DLD1 (cell line): ENCODE data around the gene KCNJ10.
"Not testable (repeated sequence)": the region's sequence is repeated elsewhere in the genome, so short reads cannot be mapped to it uniquely, and the experiment has no call there.

ENCODE experiments used
- in situ Hi-C: cut with HindIII; loops from 2 replicates; pipeline ENCODE4 v1.10.0; 2017; ENCODE audit warnings: low sequenced_read_pairs

Gene KCNJ10

DNA sequence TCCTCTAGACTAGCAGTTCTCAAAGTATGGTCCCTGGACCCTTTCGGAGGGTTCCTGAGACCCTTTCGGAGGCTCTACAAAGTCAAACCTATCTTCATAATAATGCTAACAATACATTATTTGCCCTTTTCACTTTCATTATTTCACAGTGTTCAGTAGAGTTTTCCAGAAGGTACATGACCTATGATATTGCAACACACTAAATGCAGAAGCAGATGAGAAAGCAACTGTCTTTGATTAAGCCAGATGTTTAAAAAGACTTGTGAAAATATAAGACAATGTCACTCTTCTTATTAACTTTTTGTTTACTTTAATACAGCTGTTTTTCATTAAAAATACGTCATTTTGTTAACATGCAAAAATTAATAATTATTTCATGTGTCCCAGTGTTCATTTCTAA, 5.8 kb downstream of the KCNJ10 start:
- in situ Hi-C loops: no loop called here

DNA sequence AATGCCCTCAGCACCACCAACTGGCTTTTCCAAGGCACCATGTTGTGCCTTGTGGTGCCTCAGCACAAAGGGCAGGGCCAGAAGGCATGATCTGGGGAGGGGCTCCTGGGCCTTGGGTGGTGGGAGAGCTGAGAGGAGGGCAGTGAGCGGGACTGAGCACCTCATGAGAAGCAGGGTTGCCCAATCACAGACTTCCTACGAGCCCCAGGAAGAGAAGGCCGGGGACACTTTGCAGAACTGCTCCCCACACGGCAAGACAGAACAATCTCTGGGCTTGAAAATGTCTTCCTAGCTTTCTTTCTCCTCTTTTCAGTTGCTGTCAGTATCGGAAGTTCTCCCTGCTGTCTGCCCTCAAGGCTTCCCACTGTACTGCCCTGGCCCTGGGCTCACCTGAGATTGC, 6.8 kb downstream of the KCNJ10 start:
- in situ Hi-C loops: no loop called here

DNA sequence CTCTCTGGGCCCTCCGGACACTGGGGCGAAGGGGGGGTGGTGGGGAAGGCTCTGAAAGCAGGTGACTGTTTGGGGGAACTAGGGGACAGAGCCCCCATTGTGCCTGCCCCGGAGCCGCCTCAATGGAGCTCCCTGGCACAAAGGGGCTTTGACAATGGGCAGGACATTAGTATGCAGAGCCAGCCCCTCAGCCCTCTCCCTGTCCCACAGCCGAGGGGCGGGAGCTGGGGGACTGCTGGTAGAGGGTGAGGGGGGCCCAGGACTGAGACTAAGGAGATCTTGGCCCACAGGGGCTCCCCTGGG, 7.8 kb downstream of the KCNJ10 start:
- in situ Hi-C loops: no loop called here

DNA sequence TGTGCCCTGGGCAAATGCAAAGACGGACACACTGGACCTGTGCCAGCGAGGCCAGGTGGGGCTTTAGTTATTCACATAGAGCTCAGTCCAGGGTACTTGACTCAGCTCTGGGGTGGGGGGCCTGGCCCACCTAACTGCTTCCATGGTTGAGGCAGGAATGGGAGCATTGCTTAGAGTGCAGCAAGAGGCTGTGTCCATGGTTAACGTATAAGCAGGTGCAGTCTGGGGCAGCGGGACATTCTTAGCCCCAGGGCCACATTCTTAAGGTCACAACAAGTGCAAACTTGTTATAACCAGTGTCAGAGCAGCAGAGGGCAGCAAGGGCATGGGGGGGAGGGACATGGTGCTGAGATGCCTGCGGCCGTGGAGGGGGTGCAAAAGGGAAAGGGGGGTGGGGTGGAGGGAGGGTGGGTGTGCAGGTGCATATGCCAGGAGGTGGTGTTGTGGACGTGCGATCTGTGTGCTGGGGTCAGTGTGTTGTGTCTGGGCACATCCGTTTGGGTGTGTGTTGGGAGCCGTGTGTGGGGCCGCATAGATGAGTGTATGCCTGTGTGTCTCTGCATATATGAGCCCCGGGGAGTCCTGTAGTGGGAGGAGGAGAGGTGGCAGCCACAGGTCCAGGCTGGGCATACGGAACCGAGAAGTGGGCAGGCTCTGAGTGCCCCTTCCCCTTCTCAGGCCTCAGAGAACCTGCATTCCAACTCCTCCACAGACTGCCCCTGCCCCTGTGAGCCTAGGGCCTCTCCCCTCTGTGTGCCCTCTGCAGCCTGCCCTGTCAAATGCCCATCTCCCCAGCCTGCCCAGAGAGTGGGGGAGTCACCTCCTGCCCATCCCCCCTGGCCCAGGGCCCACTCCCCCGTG, 8.4 kb downstream of the KCNJ10 start:
- in situ Hi-C loops: no loop called here

DNA sequence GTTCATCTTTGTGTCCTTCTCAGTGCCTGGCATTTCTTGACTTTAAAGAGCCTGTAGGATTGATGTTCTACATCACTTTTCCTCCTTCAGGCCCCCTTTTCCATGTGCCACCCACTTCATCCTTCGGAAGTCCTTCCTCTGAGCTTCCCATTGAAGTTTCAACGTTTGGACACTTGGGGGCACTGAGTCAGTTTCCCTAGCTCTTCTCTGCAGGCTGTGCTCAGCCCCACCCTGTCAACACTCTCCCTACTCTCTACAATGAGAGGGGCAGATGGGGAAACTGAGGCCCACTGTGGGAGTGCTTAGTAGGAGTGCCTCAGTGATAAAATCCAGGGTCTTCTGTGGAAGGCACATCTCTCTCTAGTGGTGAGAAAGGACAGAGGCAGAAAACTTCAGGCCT, 11.9 kb downstream of the KCNJ10 start:
- in situ Hi-C loops: no loop called here

DNA sequence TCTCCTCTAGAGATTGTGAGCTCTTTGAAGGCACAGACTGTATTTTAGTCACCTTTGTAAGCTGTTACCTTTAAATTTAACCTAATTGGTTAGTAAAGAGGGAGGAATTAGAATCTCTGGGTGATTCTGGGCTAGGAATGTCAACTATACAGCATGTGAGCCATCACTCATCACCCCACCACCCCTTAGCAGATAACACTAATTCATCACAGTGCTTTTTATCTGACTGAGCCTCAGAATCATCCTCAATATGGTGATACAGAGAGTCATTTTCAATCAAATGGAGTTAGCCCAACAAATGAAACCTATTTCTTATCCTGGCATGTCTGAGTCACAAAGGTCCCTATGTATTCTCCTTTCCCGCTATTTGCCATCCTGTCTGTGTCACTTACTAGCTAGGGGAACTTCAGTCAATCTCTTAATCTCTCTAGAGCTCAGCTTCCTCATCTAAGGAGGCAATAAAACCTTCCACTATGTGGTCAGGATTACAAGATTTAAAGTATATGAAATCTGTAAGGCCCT, 13.3 kb downstream of the KCNJ10 start:
- in situ Hi-C loops: no loop called here

DNA sequence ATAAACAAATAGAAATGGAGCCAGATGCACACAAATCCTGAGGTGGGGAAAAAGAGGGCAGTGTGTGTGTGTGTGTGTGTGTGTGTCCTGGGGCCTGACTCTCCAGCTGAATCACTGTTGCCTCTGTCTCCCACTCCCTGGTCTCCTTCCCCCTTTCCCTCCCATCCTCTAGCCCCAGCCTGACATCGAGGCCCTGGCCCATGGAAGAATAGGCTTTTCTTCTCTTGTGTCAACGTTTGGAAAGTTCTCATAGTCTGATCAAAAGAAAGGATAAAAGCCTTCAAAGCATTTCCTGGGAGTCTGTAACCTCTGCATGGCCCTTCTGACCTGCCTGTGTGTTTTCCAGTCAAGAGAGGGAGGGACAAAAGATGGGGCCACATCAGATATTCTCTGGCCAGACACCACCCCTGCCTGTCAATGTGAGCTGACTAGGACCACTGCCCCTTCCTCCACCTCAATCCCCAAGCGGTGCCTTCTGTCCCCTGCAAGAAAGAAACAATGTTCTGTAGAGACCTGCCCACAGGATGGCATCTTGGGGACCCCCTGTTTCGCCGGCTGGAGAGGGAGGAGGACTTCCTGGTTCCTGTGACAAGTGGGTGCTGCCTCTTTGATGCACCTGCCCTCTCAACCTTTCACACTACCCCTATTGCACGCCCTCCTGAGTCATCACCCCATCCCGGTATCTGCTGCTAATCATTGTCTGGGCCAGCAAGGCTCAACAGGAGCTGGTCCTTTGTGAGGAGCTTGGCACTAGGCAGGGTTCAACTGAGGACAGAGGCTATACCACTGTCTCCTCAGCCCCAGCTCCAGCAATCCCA, 16.2 kb downstream of the KCNJ10 start:
- in situ Hi-C loops: no loop called here

DNA sequence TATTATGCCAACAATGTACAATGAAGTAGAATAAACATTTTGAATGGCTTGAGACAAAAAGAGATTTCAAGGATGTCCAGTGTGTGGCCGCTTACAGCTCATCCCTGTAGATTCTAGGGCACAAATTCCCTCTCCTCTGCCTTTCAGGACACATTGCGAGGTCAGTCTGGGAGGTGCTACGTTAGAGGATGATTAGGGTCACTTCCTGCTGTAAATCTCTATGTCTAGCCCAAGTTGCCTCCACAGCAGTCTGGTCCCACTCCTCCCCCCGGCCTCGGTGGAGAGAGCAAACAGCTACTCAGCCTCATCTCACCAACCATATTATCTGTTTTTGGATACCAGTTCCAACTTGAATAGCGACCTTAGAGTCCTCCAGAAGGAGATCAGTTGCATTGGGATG, 17.0 kb downstream of the KCNJ10 start:
- in situ Hi-C loops: no loop called here

DNA sequence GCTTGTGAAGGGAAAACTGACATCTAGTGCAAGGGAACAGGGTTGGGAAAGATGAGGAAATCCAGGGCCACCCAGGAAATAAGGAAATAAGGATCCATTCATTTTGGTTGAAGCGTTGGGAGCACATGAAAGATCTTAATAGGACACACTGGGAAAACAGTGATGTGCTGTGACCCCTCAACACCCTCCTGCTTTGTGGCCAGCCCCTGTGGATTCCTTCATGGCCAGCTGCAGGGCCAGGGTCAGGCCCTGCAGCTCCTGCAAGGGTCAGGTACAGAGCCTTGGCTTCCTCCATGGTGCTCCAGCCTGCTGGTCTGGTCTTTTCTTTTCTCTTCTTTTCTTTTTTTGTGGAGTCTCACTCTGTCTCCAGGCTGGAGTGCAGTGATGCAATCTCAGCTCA, 19.3 kb downstream of the KCNJ10 start:
- in situ Hi-C loops: no loop called here

DNA sequence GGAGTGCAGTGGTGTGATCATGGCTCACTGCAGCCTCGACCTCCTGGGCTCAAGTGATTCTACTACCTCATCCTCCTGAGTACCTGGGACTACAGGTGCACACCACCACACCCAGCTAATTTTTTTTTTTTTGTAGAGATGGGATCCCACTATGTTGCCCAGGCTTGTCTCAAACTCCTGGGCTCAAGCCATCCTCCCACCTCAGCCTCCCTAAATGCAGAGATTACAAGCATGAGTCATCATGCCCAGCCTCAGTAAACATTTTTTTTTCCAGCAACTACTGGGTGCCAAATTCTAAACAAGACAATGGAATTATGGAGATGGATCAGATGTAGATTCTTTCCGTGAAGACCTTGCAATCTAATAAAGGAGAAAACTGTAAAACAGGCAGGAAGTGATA, 19.8 kb downstream of the KCNJ10 start:
- in situ Hi-C loops: not testable (repeated sequence)

DNA sequence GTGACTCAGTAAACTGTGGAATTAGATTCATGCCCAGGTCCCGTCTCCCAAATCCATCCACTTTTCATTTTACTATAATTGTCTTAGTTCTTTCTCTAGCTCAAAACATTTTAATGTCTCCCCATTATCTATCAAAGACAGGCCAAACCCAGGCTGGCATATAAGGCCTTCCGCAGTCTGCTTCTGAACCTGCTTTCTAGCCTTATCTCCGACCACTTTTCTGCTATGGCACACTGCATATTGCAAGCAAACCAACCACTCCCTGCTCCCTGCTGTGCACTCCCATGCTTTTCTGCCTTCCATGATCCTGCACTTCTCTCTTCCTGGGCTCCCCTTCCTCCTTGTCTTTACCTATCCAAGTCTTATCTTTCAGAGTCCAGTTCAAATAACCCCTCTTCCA, 20.9 kb downstream of the KCNJ10 start:
- in situ Hi-C loops: no loop called here

DNA sequence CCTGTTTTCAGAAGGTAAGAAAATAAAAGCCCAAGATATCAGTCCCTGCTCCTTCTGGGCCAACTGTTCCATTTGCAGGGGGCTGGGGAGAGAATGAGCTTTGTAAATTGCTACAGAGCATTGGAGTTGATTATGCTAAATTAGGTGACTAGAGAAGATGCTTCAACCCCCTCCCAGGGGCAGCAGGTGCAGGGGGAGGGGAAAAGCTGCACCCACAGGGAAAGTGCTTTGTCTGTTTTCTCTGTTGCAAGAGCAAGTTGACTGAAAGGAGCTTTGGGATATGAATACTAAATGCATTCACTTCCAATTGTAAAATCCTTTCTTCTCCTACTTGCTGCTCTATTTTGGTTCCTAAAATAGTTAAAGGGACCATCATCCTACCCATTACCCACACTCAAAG, 21.6 kb downstream of the KCNJ10 start:
- in situ Hi-C loops: no loop called here

DNA sequence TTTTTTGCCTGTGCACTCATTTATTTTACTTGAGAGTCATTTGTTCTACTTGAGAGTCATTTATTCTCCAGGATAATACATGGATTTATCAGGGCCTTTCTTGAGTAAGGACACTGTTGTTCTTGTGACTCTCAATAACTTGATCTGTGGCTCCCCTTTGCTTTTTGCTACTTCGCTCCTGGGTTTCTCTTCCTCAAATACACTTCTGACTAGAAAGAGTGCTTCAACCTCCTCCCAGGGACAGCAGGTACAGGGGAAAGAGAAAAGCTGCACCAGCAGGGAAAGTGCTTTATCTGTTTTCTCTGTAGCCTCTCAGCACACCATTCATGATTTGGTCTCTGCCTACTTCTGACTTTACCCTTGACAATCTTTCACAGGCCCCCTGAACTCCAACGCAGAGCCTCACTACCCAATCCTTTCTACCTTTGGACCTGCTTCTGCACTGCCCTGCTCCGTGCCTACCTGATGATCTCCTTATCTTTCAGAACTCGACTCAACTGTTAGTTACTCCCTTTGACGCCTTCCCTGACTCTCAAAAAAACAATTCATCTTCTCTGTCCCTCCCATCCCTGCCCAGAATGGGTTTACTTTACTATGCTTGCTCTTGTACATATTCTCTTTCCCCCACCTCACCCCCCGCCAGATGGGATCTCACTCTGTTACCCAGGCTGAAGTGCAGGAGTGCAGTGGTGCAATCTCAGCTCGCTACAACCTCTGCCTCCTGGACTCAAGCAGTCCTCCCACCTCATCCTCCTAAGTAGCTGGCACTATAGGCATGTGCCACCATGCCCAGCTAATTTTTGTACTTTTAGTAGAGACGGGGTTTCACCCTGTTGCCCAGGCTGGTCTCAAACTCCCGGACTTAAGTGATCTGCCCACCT, 22.6 kb downstream of the KCNJ10 start:
- in situ Hi-C loops: no loop called here

DNA sequence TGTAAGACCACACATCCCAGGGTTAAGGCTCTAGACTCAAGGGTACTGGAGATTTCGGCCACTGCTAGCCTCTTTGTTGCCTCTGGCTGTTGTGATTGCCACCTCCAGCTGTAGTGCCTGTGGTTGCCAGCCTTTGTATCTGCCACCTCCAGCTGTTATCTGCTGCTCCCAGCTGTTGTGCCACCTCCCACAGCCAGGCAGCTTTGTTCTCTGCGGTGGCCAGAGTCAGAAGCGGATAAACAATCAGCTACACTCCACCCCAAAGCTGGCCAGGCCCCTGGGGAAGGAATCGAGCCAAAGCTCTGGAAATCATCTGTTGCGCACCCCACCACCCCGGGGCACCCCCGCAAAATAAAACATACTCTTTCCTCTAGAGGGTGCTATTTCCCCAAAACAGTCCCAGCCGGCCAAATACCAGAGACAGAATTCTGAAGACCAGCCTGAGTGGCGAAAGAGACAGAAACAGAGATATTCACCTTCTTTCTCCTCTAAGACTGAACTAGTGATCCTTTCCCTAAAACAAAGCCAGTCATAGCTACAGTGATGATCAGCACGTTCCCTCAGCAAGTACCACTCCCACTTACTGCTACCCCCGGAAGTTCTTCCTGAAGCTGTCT, 23.4 kb downstream of the KCNJ10 start:
- in situ Hi-C loops: no loop called here

DNA sequence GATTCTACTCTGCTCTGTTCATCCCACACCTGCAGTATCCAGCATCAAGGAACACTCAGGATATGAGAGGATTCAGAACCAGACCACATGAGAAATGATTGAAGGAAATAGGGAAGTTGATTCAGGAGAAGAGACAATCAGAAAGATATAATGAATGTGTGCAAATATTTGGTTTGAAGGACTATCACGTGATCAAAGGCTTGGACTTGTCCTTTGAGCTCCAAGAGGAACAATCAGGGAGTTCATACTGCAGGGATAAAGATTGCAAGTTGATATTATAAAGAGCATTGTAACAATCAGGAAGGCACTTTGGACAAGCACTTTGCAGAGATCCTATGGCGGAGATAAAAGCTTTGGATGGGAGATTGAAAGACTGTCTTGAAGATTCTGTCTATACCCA, 24.3 kb downstream of the KCNJ10 start:
- in situ Hi-C loops: no loop called here

DNA sequence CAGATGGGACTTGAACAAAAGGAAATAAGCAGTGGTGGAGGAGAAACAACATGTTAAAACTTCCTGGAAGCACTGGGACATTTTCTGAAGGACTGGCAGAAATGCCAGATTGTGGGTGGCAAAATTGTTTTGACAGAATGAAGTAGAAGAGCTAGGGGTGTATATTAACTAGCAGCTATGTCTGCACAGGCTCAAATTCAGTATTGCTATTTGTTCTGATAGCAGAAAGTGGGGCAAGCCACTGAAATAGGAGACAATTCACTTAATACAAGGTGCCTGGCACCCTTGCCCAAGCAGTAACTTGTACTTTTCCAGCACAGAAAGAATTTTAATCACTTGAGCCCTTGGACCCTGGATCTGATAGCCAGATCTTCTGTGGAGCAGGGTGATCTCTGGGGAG, 26.4 kb downstream of the KCNJ10 start:
- in situ Hi-C loops: no loop called here

DNA sequence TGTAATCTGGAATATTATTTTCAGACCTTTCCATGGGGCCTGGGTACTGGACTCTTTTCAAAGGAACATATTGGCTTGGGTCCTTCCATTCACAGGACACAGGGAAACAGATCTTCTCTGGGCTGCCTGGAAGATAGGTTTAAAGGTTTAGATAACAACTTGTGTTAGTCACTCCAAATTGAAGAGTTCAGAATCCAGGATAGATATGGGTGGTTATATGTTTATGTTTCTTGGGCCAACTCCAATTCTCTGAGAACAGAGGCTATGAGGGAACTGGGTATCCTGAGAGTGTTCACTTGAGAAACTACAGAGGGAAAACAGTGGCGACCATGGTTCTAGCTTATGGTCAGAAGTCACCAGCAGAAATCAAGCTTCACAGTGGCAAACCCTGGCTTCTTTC, 29.5 kb downstream of the KCNJ10 start:
- in situ Hi-C loops: no loop called here

DNA sequence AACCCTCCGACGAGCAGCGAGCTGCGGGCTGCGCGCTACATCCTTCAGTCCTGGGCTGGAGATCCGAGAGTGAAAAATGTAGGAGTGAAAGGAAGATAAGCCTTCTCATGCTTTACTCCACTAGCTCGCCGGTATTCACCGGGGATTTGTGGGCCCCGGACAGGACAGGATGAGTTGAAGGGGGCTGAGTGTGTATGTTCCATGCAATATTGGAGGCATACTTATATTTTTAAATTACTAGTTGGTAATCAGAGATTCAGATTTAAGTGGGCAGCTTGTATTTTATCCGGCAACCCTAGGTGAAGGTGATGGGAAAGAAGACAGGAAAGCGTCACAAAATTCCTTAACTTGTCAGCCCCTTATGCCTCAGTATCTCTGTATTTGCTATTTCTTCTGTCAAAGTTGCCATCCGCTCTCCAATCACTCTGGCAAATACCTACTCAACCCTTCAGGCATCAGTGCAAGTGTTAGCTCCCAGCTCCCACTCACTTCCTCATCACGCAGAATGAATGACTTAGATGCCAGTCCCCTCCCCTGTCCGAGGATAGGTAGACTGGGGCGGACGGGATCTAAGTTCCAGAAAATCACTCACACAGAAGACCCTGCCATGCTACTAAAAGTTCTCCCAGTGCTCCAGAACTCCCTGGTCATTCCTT, 37.7 kb downstream of the KCNJ10 start:
- in situ Hi-C loops: no loop called here

DNA sequence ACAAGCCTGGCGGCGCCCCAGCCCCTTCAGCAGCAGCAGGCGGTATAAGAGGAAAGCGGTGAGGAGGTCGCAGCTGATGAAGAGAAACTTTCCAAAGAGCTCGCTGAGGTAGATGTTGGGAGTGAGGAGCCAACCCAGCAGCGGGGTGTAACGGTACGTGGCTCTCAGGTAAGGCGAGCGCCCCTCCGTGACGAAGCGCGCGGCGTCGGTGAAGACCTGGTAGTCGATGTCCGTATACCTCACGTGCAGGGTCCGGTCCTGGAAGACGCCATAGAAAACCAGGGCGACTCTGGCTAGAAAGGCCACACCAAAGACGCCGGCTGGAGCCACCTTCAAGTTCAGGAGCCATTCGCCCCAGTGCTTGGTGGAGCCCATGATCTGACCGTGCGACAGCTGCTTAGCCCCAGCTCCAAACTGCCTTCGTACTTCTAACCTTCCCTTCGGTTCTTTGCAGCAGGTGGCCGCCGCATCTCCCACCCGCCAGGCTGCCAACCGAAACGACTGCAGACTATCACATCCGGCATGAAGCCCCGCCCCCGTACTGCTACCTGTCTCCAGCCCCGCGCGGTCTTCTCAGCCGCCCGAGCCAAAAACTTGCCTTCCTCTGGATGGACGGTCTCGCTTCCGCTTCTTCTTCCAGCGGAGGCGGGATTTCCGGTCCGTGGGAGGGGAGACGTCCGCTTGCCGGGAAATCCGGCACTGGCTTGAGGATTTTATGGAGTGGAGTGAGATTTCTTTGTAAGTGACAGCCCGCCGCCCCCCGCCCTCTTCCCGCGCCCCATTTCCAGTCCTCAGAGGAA, 38.4 kb downstream of the KCNJ10 start, which contains the start of gene PIGM:
TSS of gene PIGM (minus strand) at position 626 of the 800 bp plus-strand sequence. CDS start at position 375, 251 bp downstream.
- in situ Hi-C loops: no loop called here
